ENCODE data around the gene RNF111. TPM values are rescaled to one million over a fixed set of nuclear protein-coding genes. Genes with fewer than 3 reads are reported as not detected.

The RNF111 gene
- 52.5 and 55.8 TPM in 2 replicates for total RNA-seq

GRCh38 chr15:58987491-58988005 lies at the start of gene RNF111:
RNF111 (plus strand) TSS chr15:58987663; CDS start chr15:59030823, 43,160 bp downstream.
- intact Hi-C loops (cut with micrococcal nuclease): loop anchor here (1.0 to 5.0 kb wide), 6 partner anchors 8 to 701 kb away; partner anchors contain the start of genes BNIP2, GTF2A2 and SLTM
- Mint-ChIP-seq H3K4me3 (peak within 1 kb of the TSS; percentile 95), H3K36me3 (ENCODE audit: low read depth) (peaks cover 35% of the 10 kb centered on the region), H3K4me1 (peaks cover 45% of the 10 kb centered on the region), H3K9me3 (no peaks in the 10 kb centered on the region), H3K27me3 (no peaks in the 10 kb centered on the region), H3K27ac (peak within 1 kb of the TSS; percentile 94)
- TF ChIP-seq, protein P1, sequence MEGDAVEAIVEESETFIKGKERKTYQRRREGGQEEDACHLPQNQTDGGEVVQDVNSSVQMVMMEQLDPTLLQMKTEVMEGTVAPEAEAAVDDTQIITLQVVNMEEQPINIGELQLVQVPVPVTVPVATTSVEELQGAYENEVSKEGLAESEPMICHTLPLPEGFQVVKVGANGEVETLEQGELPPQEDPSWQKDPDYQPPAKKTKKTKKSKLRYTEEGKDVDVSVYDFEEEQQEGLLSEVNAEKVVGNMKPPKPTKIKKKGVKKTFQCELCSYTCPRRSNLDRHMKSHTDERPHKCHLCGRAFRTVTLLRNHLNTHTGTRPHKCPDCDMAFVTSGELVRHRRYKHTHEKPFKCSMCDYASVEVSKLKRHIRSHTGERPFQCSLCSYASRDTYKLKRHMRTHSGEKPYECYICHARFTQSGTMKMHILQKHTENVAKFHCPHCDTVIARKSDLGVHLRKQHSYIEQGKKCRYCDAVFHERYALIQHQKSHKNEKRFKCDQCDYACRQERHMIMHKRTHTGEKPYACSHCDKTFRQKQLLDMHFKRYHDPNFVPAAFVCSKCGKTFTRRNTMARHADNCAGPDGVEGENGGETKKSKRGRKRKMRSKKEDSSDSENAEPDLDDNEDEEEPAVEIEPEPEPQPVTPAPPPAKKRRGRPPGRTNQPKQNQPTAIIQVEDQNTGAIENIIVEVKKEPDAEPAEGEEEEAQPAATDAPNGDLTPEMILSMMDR (IDR thresholded peaks at IDR 0.05): no peak
- POLR2A ChIA-PET: interaction anchor here (0.7 kb wide), 1 partner anchor 48 kb away, joined by 3 read pairs; no protein-coding TSS in a partner anchor
- CTCF ChIA-PET: interaction anchor here (2.4 kb wide), 1 partner anchor 151 kb away, joined by 6 read pairs; no protein-coding TSS in a partner anchor
- ATAC-seq (ENCODE audit: low read depth) (peak; percentile 91), DNase-seq (peak; percentile 78)

GRCh38 chr15:58947179-58947578 lies 40.3 kb upstream of the RNF111 start:
- Mint-ChIP-seq H3K4me1 (no peaks in the 10 kb centered on the region), H3K4me3 (no peak overlapping the region), H3K36me3 (ENCODE audit: low read depth) (no peaks in the 10 kb centered on the region), H3K27me3 (no peaks in the 10 kb centered on the region), H3K27ac (no peak overlapping the region), H3K9me3 (no peaks in the 10 kb centered on the region)
- POLR2A ChIA-PET: no interaction called here
- CTCF ChIA-PET: no interaction called here
- DNase-seq (no peak), ATAC-seq (ENCODE audit: low read depth) (no peak)
- intact Hi-C loops (cut with micrococcal nuclease): no loop called here
- TF ChIP-seq, protein P1 (IDR thresholded peaks at IDR 0.05): no peak

GRCh38 chr15:58951388-58952007 lies 36.0 kb upstream of the RNF111 start:
- Mint-ChIP-seq H3K4me1 (no peaks in the 10 kb centered on the region), H3K27ac (no peak overlapping the region), H3K27me3 (no peaks in the 10 kb centered on the region), H3K9me3 (no peaks in the 10 kb centered on the region), H3K4me3 (no peak overlapping the region), H3K36me3 (ENCODE audit: low read depth) (no peaks in the 10 kb centered on the region)
- TF ChIP-seq, protein P1 (IDR thresholded peaks at IDR 0.05): no peak
- ChIA-PET POLR2A (interaction anchor here (0.5 to 0.6 kb wide), 2 partner anchors 14 to 417 kb away, joined by 3 read pairs; no protein-coding TSS in a partner anchor), CTCF (no interaction called here)
- intact Hi-C loops (cut with micrococcal nuclease): no loop called here
- DNase-seq (no peak), ATAC-seq (ENCODE audit: low read depth) (no peak)

- TF ChIP-seq, protein P1 (IDR thresholded peaks at IDR 0.05): no peak
- intact Hi-C loops (cut with micrococcal nuclease): no loop called here
- ATAC-seq (ENCODE audit: low read depth) (no peak), DNase-seq (no peak)
- CTCF ChIA-PET: interaction anchor here (1.2 kb wide), 1 partner anchor 576 kb away, joined by 5 read pairs; no protein-coding TSS in a partner anchor
- H3K9me3 Mint-ChIP-seq: no peaks in the 10 kb centered on the region
- H3K27ac Mint-ChIP-seq: no peak overlapping the region
- H3K4me3 Mint-ChIP-seq: no peak overlapping the region
- no peaks in the 10 kb centered on the region for H3K27me3 Mint-ChIP-seq
- H3K4me1 Mint-ChIP-seq: peaks cover 5% of the 10 kb centered on the region
- POLR2A ChIA-PET: interaction anchor here (0.6 kb wide), 1 partner anchor 112 kb away, joined by 6 read pairs; no protein-coding TSS in a partner anchor
- H3K36me3 Mint-ChIP-seq (ENCODE audit: low read depth): no peaks in the 10 kb centered on the region
Observed at GRCh38 chr15:58952751-58953150, 34.7 kb upstream of the RNF111 start.

Measured in activated B cell treated with CpG ODN at 0.5 μM for 24 hours (primary cell).